Spleen (tissue), 7 donors: ENCODE results near the gene SLC7A4.

ENCODE experiments used
- CTCF ChIP-seq, 11 experiments: fragments of 200-600 bp in 7 of 11; fragments of 450-650 bp in 4 of 11; sonication (generic) in 4 of 11; IDR thresholded peaks in 8 of 11; conservative IDR thresholded peaks in 3 of 11; 1 replicate in 7 of 11; 2 replicates in 4 of 11; pipeline versions ENCODE4 v1.4.0 to v1.8.0; 2016 to 2021; ENCODE audit warnings: antibody characterized with exemption in 11 of 11, inconsistent platforms in 4 of 11, mild to moderate bottlenecking in 1 of 11
- POLR2A ChIP-seq, 3 donors: fragments of 450-650 bp; IDR thresholded peaks; one replicate each; pipeline ENCODE4 v1.5.1; 2017; ENCODE audit warnings: antibody characterized with exemption in 3 of 3, mild to moderate bottlenecking in 1 of 3
- donor health status: DM: no; HTN: no; CAD: no; lungs with moderate emphysema.
- donor health status: DM: no; HTN: no; CAD: no.
- donor health status: DM: no; HTN: no; CAD: no.

- TF ChIP-seq CTCF (IDR thresholded peaks at IDR 0.05 in 8 of 11, conservative IDR thresholded peaks at IDR 0.05 in 3 of 11) = no peak
- TF ChIP-seq POLR2A (IDR thresholded peaks at IDR 0.05) = no peak
Measured at GRCh38 chr22:20999350-21000206, 32.8 kb downstream of the SLC7A4 start.
